Activated CD8-positive, alpha-beta memory T cell treated with anti-CD3 and anti-CD28 coated beads for 36 hours (primary cell): Measurements from ENCODE around the gene SPATA17. TPM values are rescaled to one million over a fixed set of nuclear protein-coding genes. Genes with fewer than 3 reads are reported as not detected.
"Not testable (repeated sequence)": the region's sequence is repeated elsewhere in the genome, so short reads cannot be mapped to it uniquely, and the experiment has no call there.

Experiments
- CTCF ChIA-PET: fragments of 350-600 bp; sonication (Branson Sonifier 250); formaldehyde crosslinking; loops from one replicate; lab custom pipeline; 2021; ENCODE audit warnings: antibody characterized with exemption; lab: Charles Lee
- POLR2A ChIA-PET: fragments of 350-600 bp; sonication (Branson Sonifier 250); formaldehyde crosslinking; loops from one replicate; lab custom pipeline; 2021; ENCODE audit warnings: antibody characterized with exemption; lab: Charles Lee
- total RNA-seq, 2 experiments: library from RNA; stranded (reverse); gene quantifications; one replicate each; pipeline ENCODE4 v1.2.3, GENCODE V29; 2021

The SPATA17 gene, protein sequence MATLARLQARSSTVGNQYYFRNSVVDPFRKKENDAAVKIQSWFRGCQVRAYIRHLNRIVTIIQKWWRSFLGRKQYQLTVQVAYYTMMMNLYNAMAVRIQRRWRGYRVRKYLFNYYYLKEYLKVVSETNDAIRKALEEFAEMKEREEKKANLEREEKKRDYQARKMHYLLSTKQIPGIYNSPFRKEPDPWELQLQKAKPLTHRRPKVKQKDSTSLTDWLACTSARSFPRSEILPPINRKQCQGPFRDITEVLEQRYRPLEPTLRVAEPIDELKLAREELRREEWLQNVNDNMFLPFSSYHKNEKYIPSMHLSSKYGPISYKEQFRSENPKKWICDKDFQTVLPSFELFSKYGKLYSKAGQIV
- total RNA-seq: under 1 TPM in 1 of 2 experiments, not detected in 1; 0.27 TPM

- POLR2A ChIA-PET: interaction anchor here (1.1 kb wide), 1 partner anchor 9 kb away, joined by 4 read pairs; no protein-coding TSS in a partner anchor
- CTCF ChIA-PET: interaction anchor here (0.8 to 1.4 kb wide), 2 partner anchors 9 to 13 kb away, joined by 3 to 5 read pairs; no protein-coding TSS in a partner anchor
These were observed at the start of gene SPATA17, which contains the start of gene GPATCH2 for GRCh38 chr1:217630711-217631591. Gene SPATA17, plus strand, starts transcription at chr1:217631344. Its CDS starts 35 bp downstream, at chr1:217631379. Gene GPATCH2, minus strand, starts transcription at chr1:217631090. Its CDS starts 119 bp downstream, at chr1:217630971.

- POLR2A ChIA-PET, CTCF ChIA-PET: not testable (repeated sequence)
These were observed 46.8 kb upstream of the SPATA17 start for GRCh38 chr1:217584286-217584811.

- ChIA-PET CTCF (no interaction called here), POLR2A (no interaction called here)
These were observed 45.6 kb upstream of the SPATA17 start for GRCh38 chr1:217585577-217585976.

GRCh38 chr1:217586586-217586985 lies 44.6 kb upstream of the SPATA17 start:
- CTCF ChIA-PET: no interaction called here
- POLR2A ChIA-PET: no interaction called here

DNA sequence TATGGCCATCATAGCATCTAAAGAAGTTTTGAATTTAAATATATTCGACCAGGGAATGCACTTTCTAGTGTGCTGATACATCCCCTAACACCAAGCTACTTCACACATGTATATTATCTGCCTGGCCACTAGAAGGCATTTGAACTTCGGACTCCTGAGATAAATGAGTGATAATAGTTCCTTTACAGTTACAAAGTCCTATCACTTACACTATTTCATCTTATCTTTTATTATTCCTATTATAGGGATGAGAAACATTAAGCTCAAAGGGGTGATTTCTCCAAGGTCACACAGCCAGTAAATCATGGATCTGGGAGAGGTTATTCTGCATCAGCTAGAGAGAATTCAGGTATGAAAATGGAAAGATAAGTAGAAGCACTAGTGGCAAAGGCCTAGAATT lies 40.5 kb upstream of the SPATA17 start:
- POLR2A ChIA-PET: no interaction called here
- CTCF ChIA-PET: no interaction called here

- CTCF ChIA-PET: no interaction called here
- POLR2A ChIA-PET: no interaction called here
These were observed 32.0 kb upstream of the SPATA17 start for GRCh38 chr1:217599154-217599553.

DNA sequence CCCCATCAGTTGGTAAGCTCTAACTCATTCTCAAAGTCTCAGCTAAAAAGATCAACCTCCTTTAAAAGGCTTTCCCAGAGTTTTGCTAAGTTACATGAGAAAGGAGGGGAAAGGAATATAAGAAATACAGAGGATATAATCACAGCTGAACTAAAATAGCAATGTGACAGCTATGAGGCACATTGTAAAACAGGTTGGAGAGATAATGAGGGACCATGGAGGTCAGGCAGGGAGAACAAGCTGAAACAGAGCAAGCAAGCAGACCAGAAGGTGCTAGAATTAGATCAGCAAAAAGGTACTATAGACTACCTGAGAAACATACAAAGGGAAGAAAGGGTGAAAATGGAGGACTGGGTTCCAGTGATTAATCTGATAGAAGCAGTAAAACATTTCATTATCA lies 28.8 kb upstream of the SPATA17 start:
- ChIA-PET CTCF (no interaction called here), POLR2A (no interaction called here)

DNA sequence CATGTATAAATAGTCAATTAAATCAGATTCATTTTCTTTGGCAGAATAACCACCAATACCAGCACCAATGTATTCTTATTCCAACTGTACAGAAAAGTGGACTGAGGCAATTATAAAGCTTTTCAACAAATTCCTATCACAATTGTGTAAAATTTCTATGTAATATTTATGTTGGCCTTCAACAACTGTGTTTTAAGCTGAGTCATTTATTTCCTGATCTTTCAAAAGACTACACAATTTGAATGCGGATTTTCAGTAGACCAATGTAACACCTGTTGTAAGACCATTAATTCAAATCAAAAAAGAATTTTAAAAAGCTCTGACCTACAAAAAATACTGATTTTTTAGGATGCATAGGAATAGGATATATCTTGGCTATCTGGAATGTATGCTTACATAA lies 25.8 kb upstream of the SPATA17 start:
- POLR2A ChIA-PET: no interaction called here
- CTCF ChIA-PET: no interaction called here

GRCh38 chr1:217614200-217614712 lies 16.9 kb upstream of the SPATA17 start:
- POLR2A ChIA-PET: no interaction called here
- CTCF ChIA-PET: no interaction called here

DNA sequence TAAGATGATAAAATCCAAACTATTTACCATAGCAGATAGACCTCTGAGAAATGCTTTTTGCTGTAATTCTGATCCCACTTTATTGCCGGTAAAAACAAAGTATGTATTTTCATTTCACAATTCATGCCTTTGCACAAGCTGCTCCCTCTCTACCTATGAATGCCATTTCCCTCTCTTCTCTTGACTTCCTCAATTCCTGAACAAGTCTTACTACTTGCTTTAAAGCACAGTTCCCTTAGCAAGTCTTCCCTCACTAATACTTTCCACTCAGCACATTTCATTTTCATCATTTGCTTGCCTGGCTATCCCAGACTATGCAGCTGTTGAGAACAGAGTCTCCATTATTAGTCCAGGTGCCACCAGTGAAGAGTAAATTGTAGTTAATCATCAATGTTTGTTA lies 14.0 kb upstream of the SPATA17 start:
- ChIA-PET POLR2A (no interaction called here), CTCF (no interaction called here)

- ChIA-PET CTCF (no interaction called here), POLR2A (no interaction called here)
These were observed 10.3 kb upstream of the SPATA17 start for GRCh38 chr1:217620814-217621213.

GRCh38 chr1:217622042-217622441 lies 9.1 kb upstream of the SPATA17 start:
- CTCF ChIA-PET: interaction anchor here (1.2 kb wide), 1 partner anchor 9 kb away, joined by 5 read pairs; the partner anchor contains the start of gene GPATCH2
- POLR2A ChIA-PET: interaction anchor here (1.4 kb wide), 1 partner anchor 9 kb away, joined by 4 read pairs; the partner anchor contains the start of genes GPATCH2 and SPATA17

DNA sequence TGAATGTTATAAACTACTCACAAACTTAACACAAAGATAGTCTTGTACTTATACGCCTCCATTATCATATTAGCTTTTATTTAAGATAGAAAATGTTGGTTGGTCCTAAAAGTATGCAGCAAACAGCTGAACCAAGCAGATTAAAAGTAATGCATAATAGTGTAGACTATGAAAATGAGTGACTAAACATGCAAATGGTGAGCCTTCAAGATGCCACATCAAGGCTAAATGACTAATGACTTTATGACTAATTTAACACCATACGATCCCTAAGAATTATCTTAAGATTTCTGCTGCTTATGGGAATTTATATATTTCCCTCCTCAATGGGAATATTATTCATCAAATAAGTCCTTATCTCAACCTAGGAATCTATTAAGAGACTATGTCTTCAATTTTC lies 4.8 kb upstream of the SPATA17 start:
- ChIA-PET CTCF (no interaction called here), POLR2A (no interaction called here)

DNA sequence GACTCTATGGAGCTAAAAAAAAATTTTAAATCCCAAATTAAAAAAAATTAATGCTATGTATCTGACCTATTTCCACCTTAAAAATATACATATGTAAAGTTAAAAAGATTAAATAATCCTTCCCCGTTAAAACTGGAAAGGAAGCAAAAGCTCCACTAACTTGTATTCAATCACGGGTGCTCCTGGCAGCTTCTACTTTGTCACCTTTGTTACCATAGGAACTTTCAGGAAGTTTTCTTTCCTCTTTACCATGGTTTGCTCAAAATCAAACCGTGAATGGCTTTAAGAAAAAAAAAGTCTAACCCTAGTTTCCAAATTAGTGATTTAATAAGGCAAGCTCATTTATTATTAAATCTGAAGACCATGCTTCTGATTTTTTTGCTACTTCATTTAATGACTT lies 3.7 kb upstream of the SPATA17 start:
- POLR2A ChIA-PET: no interaction called here
- CTCF ChIA-PET: interaction anchor here (0.5 kb wide), 1 partner anchor 44 kb away, joined by 4 read pairs; no protein-coding TSS in a partner anchor

DNA sequence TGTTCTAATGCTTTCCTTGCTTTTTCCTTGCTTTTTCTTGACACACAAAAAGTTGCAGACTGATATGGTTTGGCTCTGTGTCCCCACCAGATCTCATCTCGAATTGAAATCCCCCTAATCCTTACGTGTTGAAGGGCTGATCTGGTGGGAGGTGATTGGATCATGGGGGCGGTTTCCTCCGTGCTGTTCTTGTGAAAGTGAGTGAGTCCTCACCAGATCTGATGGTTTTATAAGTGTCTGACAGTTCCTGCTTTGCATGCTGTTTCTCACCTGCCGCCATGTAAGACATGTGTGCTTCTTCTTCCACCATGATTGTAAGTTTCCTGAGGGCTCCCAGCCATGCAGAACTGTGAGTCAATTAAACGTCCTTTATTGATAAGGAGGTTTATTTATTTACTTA lies 11.3 kb downstream of the SPATA17 start:
- CTCF ChIA-PET: no interaction called here
- POLR2A ChIA-PET: no interaction called here

- ChIA-PET POLR2A (no interaction called here), CTCF (no interaction called here)
These were observed 16.6 kb downstream of the SPATA17 start for GRCh38 chr1:217647791-217648190.

GRCh38 chr1:217650674-217651073 lies 19.5 kb downstream of the SPATA17 start:
- POLR2A ChIA-PET: no interaction called here
- CTCF ChIA-PET: no interaction called here

DNA sequence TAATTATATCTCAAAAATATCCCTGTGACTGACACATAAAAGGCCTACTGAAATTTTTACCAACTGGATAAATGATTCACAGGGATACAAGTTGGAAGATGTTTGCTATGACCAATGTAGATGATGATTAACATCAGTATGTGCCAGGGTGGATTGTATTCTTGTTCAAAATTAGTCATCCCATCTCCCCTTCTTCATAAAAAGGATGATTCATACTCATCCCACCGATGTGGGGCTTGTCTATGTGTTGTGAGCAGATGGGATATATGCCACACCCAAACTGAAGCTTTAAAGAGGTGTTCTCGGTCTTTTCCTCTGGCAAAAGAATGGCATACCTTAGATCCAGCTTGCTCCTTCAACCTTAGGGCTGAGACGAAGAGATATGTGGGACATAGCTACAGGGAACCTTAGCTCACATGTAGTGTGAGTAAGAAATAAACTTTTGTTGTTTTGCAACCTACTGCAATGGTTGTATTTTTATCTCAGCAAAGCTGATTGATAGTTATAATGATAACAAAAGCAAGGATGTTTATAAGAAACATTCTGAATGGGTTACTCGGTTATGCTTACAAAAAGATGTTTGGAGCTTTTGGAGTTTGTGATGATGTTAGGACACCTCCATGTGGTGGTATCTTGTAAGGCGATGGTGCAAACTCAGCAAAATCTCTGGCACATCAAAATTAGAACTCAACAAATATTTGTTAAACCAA lies 29.4 kb downstream of the SPATA17 start:
- POLR2A ChIA-PET: no interaction called here

DNA sequence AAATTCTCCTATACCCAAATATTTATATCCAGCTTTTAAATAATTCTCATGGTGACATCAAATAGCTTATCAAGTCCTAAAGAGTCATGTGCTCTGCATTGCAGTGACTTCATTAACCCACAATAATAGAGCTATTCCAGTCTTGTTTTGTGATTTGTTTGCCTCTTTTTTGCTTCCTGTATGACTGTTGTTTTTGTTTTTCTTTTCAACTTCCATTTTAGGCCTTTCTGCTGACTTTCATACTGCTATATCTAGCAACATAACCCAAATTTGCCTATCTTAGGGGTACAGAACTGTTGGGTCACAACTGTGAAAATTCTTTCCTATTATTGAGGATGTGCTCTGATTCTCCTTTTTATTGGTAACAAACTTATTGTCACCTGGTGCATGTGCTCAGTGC lies 30.3 kb downstream of the SPATA17 start:
- ChIA-PET CTCF (interaction anchor here (1.5 kb wide), 1 partner anchor 13 kb away, joined by 3 read pairs; no protein-coding TSS in a partner anchor), POLR2A (no interaction called here)

More for the DNA sequence above, 29.4 kb downstream of the SPATA17 start:
- CTCF ChIA-PET: interaction anchor here (1.5 kb wide), 1 partner anchor 12 kb away, joined by 3 read pairs; no protein-coding TSS in a partner anchor
